NCI-H2029 (cell line): ENCODE measurements around the gene DICER1.
"Not testable (repeated sequence)": the region's sequence is repeated elsewhere in the genome, so short reads cannot be mapped to it uniquely, and the experiment has no call there.

Experiments used
- DNase-seq: peaks from one replicate; lab custom pipeline; 2025; lab: John Stamatoyannopoulos, UW

DICER1 gene

GRCh38 chr14:95157327-95158189, at the start of gene DICER1:
Gene DICER1, minus strand, starts transcription at chr14:95157529. Its CDS starts 24,071 bp downstream, at chr14:95133458.
- DNase-seq: peak; percentile 73

GRCh38 chr14:95206534-95206933, 49.2 kb upstream of the DICER1 start:
- no peak for DNase-seq

GRCh38 chr14:95204705-95205104, 47.4 kb upstream of the DICER1 start:
- DNase-seq: peak; percentile 24

GRCh38 chr14:95201745-95202144, 44.4 kb upstream of the DICER1 start:
- not testable (repeated sequence) for DNase-seq

- DNase-seq: peak; percentile 63
Measured at GRCh38 chr14:95200404-95200803, 43.1 kb upstream of the DICER1 start.

GRCh38 chr14:95199298-95199983, 42.1 kb upstream of the DICER1 start:
- DNase-seq: no peak

GRCh38 chr14:95198320-95198719, 41.0 kb upstream of the DICER1 start:
- DNase-seq: no peak

GRCh38 chr14:95197551-95197950, 40.2 kb upstream of the DICER1 start:
- DNase-seq: no peak

- DNase-seq: no peak
Measured at GRCh38 chr14:95196826-95197545, 39.7 kb upstream of the DICER1 start.

GRCh38 chr14:95196268-95196667, 38.9 kb upstream of the DICER1 start:
- DNase-seq: no peak

GRCh38 chr14:95195031-95195430, 37.7 kb upstream of the DICER1 start:
- DNase-seq: no peak

GRCh38 chr14:95193081-95193480, 35.8 kb upstream of the DICER1 start:
- no peak for DNase-seq

GRCh38 chr14:95192311-95192710, 35.0 kb upstream of the DICER1 start:
- DNase-seq: no peak

GRCh38 chr14:95191445-95192199, 34.3 kb upstream of the DICER1 start:
- DNase-seq: no peak

- no peak for DNase-seq
Measured at GRCh38 chr14:95190857-95191256, 33.5 kb upstream of the DICER1 start.

- no peak for DNase-seq
Measured at GRCh38 chr14:95190346-95190840, 33.1 kb upstream of the DICER1 start.

GRCh38 chr14:95189367-95190132, 32.2 kb upstream of the DICER1 start:
- no peak for DNase-seq

GRCh38 chr14:95188380-95188779, 31.1 kb upstream of the DICER1 start:
- DNase-seq: no peak

- no peak for DNase-seq
Measured at GRCh38 chr14:95185767-95186392, 28.6 kb upstream of the DICER1 start.

GRCh38 chr14:95185033-95185766, 27.9 kb upstream of the DICER1 start:
- DNase-seq: no peak
